Keratinocyte (primary cell): ENCODE measurements around the gene ELFN2.

Experiments
- CTCF ChIP-seq, 3 experiments: IDR thresholded peaks in 1 of 3; conservative IDR thresholded peaks in 1 of 3; optimal IDR thresholded peaks in 1 of 3; 2 replicates in 2 of 3; 3 replicates in 1 of 3; pipeline versions ENCODE3 to v1.5.1; 2011; ENCODE audit warnings: low read length in 3 of 3, mild to moderate bottlenecking in 3 of 3, moderate library complexity in 2 of 3, control low read depth in 1 of 3, inconsistent platforms in 1 of 3; ENCODE audit not compliant: insufficient read depth in 2 of 3; ENCODE audit errors: extremely low read depth in 1 of 3
- EZH2 ChIP-seq: IDR thresholded peaks from one replicate; pipeline ENCODE4 v1.6.1; 2012; ENCODE audit warnings: inconsistent platforms, mild to moderate bottlenecking, low read length, moderate library complexity

DNA sequence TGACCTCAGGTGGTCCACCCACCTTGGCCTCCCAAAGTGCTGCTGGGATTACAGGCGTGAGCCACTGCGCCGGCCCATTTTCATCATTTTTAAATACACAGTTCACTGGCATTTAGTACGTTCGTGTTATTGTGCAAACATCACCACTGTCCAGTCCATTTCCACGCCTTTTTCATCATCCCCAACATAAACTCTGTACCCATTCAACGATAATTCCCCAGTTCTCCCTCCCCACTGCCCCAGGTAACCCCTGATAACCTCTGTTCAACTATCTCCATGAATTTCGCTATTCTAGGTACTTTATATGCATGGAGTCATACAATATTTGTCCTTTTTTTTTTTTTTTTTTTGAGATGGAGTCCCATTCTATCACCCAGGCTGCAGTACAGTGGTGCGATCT, 18.2 kb upstream of the ELFN2 start:
- TF ChIP-seq CTCF (optimal IDR thresholded peaks at IDR 0.05 in 1 of 3, IDR thresholded peaks at IDR 0.05 in 1 of 3, conservative IDR thresholded peaks at IDR 0.05 in 1 of 3; ENCODE audit: extremely low read depth in 1 of 3, insufficient read depth in 2 of 3, low read length in 3 of 3) (no peak), EZH2 (no peak)
